ENCODE results near the gene CPE.

DNA sequence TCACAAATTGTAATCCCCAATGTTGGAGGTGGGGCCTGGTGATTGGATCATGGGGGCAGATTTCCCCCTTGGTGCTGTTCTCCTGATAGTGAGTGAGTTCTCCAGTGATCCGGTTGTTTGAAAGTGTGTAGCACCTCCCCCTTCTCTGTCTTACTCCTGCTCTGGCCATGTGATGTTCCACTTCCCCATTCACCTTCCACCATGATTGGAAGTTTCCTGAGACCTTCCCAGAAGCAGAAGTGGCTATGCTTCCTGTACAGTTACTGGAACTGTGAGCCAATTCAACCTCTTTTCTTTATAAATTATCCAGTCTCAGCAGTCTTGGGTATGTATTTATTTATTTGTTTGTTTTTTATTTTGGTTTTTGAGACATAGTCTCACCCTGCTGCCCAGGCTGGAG, 143.2 kb downstream of the CPE start:
- TF ChIP-seq POLR2AphosphoS5 (IDR thresholded peaks at IDR 0.05; ENCODE audit: insufficient read depth, low read depth, low read length) (no peak), POLR2A (IDR thresholded peaks at IDR 0.05; ENCODE audit: low read depth, low read length) (no peak)

All from endothelial cell of umbilical vein (primary cell).